ENCODE data around the gene OLFML2A.
A peak's percentile ranks its signal among the peaks of the same experiment; 100 is the strongest.

Gene OLFML2A

DNA sequence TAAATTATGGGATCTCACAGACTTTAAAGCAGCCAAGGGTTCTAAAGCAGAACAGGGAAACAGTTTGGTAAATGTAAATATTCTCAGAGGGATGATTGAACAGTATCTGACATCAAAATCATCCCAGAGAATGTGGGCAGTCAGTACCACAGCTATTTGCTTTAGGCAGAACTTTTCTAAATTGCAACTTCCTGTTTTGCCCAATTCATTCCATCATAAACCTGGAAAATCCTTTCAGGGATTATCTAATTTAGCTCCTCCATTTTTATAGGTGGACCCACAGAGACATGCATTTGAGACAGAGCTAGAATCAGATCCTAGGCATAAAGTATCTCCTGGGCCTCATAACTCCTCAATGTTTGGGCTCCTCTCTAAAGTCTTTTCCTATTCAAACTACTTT is 18.2 kb upstream of the OLFML2A start:
- no peak for DNase-seq
- intact Hi-C loops (cut with DNase I) = no loop called here

DNA sequence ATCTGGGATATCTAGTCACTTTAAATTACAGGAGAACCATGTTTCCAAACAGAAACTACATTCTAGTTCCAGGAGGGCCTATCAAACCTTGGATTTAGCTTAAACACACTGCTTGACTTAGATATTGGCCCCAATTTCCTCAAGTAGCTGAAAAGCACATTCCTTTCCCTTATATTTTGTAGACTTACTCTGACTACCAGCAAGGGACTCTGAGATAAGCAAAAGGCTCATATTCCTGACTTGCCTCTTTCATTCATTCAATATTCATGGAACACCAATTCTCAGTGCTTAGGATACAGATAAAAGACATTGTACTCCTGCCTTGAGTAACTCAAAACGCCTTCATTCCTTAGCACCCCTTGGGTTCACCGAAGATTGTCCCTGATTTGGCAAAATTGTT is 17.6 kb upstream of the OLFML2A start:
- no peak for DNase-seq
- intact Hi-C loops (cut with DNase I) = no loop called here

DNA sequence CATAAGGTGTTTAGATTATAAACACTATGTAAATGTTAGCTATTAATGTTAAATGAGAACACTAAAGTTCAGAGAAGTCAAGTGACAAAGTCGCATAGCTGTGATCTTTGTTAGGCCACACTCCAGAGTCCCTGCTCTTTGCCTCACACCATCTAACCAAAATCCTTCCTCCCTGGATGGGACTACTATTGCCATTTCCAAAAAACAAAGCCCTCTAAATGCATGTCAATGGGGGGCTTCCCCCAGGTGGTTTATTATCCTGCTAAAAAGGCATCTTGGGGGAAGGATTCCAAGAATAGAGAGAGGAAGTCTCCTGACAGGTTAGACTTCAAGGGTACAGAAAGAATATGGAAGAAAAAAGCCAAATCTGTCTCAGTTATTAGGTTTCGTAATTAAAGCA is 16.2 kb upstream of the OLFML2A start:
- intact Hi-C loops (cut with DNase I) = no loop called here
- no peak for DNase-seq

DNA sequence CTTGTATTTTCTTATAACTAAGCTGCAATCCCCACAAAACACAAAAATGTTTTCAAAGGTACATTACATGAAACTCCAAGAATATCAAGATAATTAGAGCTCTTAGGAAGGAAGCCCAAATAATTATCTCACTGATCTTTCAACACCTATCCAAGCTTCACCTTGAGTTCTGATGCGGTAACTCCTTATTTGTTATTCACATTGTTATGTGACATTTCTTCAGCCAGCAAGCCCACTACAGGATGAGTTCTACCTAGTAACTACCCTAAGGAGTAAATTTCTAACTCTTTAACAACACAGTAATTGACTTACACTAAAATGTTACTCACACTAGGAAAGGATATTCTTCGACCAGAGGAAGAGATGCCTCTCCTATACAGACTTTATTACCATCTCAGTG is 15.7 kb upstream of the OLFML2A start:
- intact Hi-C loops (cut with DNase I) = no loop called here
- DNase-seq = no peak

DNA sequence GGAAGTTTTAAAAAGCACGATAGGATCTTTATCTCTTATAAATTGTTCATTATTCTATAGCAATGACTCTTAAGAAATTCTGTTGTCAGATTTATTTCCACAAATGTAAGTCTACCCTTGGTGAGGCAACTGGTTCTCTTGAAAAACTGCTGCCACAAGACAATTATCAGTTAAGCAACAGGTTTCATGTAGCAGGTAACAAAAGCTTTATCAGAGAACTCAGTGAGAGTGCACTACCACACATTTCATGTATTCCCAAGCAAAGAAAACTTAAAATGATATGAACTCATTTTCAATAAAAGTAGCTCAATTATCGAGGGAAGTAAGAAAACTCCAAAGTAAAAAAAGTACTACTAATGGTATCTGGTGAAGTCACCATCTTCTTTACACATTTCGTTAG is 15.2 kb upstream of the OLFML2A start:
- no peak for DNase-seq
- intact Hi-C loops (cut with DNase I) = no loop called here

DNA sequence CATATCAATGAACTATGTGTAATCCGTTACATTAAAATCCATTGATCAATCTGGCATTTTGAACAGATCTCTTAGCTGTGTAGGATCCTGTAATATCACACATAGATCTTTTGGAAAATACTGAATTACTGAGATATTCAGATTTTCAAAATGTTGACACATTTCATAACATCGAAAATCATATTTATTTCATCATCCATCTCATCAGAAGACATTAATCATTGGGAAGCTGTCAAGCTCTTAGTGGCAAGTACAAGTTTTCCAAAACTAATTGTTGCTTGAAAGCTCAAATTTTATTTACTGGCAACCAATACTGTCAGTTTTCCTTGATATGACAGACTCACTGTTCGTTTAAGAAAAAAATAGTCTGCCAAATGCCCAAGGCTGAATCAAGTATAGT is 14.3 kb upstream of the OLFML2A start:
- no peak for DNase-seq
- intact Hi-C loops (cut with DNase I) = no loop called here

DNA sequence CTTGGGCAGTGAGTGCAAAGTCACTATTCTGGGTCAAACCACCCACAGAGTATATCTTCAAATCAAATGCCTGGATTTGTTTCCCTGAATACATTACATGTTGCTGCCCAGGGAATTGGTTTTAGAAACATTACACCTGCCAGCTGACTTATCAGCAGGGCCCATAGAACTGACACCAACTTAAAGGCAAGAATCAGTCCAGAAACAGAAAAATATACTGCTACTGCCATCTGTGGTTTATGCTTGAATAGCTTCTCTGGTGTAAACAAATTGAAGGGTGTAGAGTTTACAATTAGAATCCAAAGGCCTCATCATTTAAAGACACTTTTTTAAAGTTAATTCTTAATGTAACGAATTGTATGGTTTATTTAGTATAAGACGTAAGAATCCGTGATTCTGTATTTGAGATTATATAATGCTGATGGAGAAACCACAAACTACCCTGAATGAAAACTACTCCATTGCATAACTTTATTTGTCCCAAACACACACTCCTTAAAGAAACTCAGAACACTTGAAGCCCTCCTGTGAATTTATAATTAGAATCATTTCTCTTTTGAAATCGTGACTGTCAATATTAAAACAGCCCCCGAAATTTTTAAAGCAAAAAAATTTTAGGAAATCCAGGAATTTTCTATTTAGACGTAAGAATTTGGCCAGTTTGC is 12.0 kb upstream of the OLFML2A start:
- DNase-seq = no peak
- intact Hi-C loops (cut with DNase I) = no loop called here

DNA sequence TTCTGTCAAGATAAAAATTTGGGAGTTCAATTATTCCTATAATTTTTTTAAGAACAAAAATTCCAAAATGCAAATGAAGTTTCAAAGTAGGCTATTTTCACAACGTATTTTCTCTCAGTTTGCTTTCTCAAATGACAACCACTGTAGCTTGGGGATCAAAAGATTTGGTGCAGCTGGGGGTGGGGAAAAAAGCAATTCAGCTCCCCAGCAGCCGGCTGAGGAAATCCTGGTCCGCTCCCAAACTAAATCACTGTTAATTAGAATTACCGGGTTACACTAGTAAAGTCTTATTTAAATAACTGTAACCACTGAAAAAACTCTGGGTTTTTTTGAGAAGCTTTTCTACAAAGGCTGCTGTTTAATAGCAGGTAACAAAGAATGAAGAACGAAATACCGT is 11.5 kb upstream of the OLFML2A start:
- no peak for DNase-seq
- intact Hi-C loops (cut with DNase I) = no loop called here

DNA sequence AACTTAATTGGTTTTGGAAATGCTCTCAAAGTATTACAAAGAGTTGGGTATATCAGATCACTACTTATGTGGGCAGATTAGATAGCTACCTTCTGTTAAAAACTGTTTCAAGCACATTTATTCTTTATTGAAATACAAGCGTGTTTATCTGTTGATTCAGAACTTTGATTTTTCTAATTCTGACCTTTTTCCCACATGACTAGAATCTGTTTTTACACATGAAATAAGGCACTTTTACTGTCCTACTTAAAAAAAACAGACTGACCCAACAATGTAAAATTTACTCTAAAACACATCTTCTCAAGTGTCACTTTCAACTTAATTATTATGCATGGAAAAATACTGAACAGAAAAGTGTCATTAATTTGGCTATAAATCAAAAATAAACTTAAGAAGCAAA is 10.6 kb upstream of the OLFML2A start:
- intact Hi-C loops (cut with DNase I) = no loop called here
- no peak for DNase-seq

DNA sequence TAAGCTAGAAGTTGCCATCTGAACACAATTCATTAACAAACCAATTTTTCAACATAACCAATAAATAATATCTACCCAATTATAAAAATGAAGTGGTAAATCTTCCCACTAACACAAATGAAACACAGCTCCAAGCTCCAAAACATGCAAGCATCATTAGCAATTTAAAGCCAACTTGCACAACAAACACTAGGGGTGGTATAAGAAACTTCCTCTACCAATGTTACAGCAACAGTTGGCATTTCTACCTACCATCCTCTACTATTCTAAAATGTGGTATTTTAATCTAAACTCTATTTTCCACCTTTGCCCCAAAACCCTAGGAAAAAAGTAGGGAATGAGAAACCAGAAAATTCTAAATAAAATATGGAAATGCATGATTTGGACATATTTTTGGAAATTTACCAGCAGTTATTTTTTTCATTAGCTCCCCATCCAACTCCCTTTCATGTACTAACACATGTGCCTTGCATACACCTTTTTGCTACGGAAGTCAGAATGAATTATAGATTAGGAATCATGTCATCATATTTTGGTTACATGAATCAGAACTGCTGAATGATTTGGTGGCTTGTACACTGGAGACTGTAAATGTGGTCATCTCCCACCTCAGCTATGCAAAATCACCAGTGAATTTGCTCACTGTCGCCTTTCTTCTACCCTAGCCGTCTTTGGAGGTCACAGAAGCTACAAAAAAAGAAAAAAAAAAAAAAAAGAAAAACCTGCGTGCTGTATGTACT is 9.9 kb upstream of the OLFML2A start:
- DNase-seq = no peak
- intact Hi-C loops (cut with DNase I) = no loop called here

DNA sequence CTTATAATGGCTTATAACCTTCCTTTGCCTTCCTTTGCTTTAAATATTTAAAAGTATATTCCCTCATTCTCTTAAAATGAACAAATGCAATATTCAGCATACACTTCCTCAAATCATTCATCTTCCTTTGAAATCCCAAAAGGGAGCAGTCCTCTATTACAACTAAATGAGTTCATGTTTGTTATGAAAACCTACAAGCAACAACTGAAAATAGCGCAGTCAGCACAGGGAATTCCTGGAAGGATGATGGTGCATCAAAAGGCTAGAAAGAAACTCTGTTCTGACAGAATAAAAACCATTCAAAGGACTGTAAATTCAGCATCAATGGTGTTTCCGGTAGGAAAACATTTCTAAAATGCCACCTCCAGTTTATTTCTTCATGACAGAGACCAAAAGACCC is 9.1 kb upstream of the OLFML2A start:
- intact Hi-C loops (cut with DNase I) = no loop called here
- DNase-seq = no peak

DNA sequence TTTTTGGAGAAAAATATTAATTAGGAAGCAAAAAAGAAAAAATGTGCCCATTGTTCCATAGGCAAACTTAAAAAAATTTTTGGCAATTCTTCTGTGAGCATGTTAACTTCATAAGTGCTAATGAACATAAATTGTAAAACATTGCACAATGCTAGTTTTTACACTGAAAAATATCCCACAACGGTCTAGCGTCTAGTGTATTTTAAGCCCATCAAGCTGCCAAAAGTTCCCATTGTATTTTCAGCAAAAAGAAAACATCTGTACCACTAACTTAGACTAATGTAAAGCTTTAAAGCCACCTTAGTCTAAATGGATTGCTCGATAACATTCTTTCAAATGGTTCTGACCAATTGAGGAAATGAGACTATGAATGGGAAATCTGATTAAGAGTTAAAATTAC is 8.6 kb upstream of the OLFML2A start:
- DNase-seq = no peak
- intact Hi-C loops (cut with DNase I) = no loop called here

DNA sequence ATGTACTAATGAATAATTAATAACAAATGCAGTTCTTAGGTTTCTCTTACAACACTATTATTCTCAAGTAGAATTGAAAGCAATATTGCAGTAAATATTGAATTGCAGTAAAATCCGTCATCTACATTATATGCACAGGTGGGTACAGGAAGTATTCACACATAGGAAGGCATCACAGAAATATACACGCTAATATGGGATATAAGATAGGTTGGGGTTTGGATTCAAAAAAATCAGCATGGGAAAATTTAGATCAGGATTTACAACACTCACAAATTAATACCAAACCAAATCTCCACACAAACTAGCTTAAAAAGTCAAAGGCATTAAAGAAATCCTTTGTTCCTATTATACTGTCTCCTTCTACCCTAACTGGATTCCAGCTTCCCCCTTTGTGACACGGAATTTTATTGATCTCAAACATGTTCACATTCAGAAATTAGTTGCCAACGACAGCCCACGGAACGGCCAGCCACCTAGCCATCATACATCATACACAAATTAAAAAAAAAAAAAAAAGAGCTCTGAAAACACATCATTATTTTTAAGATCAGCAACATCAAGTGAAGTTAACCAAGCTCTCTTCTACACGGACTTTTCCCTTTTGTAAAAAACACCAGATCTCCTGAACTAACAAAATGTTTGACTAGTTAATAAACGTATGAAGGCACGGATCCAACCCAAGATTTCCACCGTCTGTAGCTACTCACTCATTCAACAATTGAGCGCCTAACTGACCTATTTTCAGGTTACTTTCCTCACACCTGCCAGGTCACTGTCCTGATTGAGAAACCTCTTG is 8.0 kb upstream of the OLFML2A start:
- intact Hi-C loops (cut with DNase I) = no loop called here
- DNase-seq = no peak

DNA sequence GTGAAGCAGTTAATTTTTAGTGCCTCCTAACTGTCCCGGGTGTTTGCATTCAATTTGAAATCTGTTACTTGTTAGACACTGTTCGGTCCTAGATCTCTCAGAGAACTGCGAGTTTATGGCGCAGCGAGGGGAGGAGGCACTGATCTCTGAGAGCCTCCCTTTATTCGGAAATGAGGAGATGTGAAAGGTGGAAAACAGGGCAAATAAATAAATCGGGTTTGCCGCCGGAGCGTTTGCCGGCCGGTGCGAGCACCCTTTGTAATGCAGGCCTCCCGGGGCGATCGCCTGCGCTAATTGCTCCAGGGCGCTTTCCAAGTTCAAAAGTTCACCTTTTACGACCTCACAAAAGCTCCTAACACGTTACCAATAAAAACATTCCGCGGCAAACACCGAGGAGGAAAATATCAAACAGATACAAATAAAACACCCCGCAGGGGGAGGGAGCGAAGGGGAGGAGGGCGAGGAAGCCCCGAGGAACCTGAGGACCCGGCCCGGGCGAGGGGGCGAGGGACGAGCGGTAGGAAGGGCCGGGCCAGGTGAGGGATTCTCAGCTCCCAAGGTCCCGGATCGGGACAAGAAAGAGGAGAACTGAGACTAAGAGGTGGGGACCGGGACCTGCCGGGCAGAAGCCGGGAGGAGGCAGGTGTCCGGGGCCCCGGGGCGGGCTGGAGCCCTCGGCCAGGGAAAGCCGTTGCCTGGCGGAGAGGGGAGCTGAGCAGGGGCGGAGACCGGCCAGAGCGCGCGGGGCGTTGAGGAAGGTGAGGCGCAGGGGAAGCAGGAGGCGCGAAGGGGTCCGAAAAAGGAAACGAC is 7.2 kb upstream of the OLFML2A start:
- intact Hi-C loops (cut with DNase I) = loop anchor here (5.0 kb wide), 1 partner anchor 603 kb away; no protein-coding TSS in a partner anchor
- peak in 8 of 42 donors; percentile 12 to 45 (median 24) for DNase-seq

DNA sequence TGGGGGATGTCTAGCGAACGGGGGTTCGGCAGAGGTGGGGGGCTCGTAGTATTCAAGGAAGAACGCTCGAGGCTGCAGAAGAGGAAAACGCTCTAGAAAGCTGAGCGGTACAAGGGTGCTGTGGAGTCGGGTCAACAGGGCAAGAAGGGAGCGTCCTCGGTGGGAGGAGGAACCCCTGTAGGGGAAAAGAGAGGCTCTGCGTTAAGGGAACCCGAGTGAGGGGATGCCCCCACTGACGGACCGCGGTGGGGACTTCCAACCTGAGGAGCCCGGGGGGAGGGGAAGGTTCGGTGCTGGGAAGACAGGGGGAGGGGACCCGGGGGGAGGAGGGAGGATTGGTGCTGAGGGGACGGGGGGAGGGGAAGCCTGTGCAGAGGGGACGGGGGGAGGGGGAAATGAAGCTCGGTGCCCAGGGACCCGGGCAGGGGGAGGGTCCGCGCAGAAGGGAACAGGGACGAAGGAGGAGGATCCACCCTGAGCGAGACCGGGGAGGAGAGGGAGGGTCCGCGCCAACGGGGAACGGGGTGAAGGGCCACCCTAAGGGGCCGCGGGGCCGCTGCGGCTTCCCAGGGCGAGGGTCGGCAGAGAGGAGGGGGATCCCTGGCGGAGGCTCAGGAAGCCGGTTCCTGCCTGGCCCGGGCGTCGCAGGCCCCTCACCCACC is 6.4 kb upstream of the OLFML2A start:
- intact Hi-C loops (cut with DNase I) = loop anchor here (5.0 kb wide), 1 partner anchor 602 kb away; no protein-coding TSS in a partner anchor
- DNase-seq = peak in 6 of 42 donors; percentile 12 to 50 (median 18)

DNA sequence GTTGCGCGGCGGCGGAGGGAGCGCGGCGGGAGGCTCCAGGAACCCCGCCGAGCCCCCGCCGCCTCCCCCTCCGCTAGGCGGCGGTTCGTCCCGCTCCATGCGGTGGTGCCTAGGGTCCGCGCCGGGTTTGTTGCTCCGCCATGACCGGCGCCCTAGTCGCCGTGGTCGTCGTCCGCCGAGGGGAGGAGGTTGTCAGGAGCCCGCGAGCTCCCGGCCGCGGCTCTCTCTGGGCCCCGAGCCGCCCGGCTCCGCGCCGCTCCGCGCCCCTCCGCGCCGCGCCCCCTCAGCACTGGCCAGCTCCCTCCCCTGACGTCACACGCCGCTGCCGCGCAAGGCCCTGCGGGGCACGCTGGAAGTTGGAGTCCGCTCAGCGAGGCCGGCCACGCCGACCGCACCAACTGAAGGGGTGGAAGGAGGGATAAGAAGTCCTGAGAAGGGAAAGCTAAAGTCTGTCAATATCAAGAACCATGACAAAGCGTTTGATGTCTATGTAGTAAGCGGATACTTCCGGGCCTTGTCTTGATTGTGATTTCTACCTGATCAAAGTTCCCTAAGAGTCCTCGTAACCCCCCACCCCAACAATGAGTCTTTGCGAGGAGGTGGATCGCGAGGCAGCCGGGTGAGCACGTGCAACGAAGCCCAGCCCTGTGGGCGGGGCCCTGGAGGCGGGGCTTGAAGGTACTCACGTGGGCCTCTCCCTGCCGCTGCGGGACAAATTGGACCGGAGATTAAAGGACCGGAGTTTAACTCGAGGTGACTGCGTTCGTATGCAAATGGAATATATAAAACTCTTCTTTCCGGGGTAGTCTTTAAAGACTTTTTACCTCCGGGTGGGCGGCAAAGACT is 5.7 kb upstream of the OLFML2A start, which contains the start of gene NR6A1:
Gene NR6A1, minus strand, starts transcription at position 291 of the 846 bp plus-strand sequence.
- DNase-seq = peak; percentile 92 to 98 (median 96)
- intact Hi-C loops (cut with DNase I) = loop anchor here (5.0 kb wide), 1 partner anchor 601 kb away; no protein-coding TSS in a partner anchor

DNA sequence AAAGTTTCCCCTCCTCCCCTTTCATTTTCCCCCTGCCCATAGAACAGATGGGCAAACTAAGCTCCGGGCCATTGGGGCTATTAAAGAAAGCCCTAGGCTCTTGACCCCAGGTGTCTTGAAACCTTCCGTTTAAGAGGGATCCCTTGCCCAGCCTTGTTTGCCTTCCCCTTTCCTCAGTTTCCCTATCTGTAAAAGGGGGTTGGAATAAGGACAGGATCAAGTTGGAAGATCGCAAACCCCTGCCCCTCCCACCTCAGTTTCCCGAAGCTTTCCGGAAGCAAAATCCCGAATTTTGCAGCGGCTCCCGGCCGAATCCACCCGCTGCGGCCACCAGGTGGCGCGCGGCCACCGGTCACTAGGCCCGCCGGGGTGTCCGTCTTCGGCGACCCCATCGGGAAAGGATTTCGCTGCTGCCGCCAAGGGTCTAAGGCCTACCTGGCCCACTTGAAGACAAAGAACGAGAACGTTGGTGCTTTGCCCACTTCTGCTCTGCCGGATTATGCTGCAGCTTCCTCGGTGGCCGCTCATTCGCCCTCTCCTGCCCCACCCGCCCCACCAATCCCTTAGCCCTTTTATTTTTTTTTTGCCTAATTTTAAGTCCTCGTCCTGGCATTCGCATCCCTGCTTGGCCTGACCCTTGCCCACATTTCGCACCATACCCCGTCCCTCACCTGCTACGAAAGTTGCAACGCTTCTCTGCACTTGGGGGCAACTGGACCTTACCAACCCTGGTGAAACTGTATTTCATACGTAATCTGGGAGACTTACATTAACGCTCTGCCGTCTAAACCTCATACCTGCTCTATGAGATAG is 4.9 kb upstream of the OLFML2A start:
- intact Hi-C loops (cut with DNase I) = loop anchor here (2.0 to 5.0 kb wide), 3 partner anchors 81 to 600 kb away; partner anchors contain the start of genes GOLGA1 and WDR38
- DNase-seq = peak; percentile 24 to 87 (median 67)

Data from head of caudate nucleus (tissue), 42 donors.